Hepatic stellate cell (primary cell): ENCODE data around the gene POLR2B.
"Not testable (repeated sequence)": the region's sequence is repeated elsewhere in the genome, so short reads cannot be mapped to it uniquely, and the experiment has no call there.

ENCODE experiments used
- DNase-seq: peaks from one replicate; pipeline ENCODE4 v3.0.0; 2011; ENCODE audit warnings: low spot score

The POLR2B gene

GRCh38 chr4:57053508-57053907, 74.8 kb downstream of the POLR2B start:
- no peak for DNase-seq

- no peak for DNase-seq
Observed at GRCh38 chr4:57055886-57056285, 77.2 kb downstream of the POLR2B start.

GRCh38 chr4:57059890-57060716, 81.4 kb downstream of the POLR2B start:
- DNase-seq = no peak

GRCh38 chr4:57060717-57061067, 82.0 kb downstream of the POLR2B start:
- not testable (repeated sequence) for DNase-seq

- peak; percentile 47 for DNase-seq
Observed at GRCh38 chr4:57061395-57061794, 82.7 kb downstream of the POLR2B start.

- no peak for DNase-seq
Observed at GRCh38 chr4:57063518-57063917, 84.8 kb downstream of the POLR2B start.

- DNase-seq = no peak
Observed at GRCh38 chr4:57064120-57064519, 85.4 kb downstream of the POLR2B start.

- DNase-seq = peak; percentile 64
Observed at GRCh38 chr4:57064811-57065711, 86.4 kb downstream of the POLR2B start.

GRCh38 chr4:57065730-57066482, 87.2 kb downstream of the POLR2B start:
- no peak for DNase-seq

GRCh38 chr4:57068237-57068981, 89.7 kb downstream of the POLR2B start:
- no peak for DNase-seq

- DNase-seq = no peak
Observed at GRCh38 chr4:57070461-57070860, 91.8 kb downstream of the POLR2B start.

- DNase-seq = no peak
Observed at GRCh38 chr4:57071326-57071725, 92.6 kb downstream of the POLR2B start.

- no peak for DNase-seq
Observed at GRCh38 chr4:57073559-57073958, 94.9 kb downstream of the POLR2B start.

- no peak for DNase-seq
Observed at GRCh38 chr4:57074744-57075143, 96.0 kb downstream of the POLR2B start.

GRCh38 chr4:57075367-57075766, 96.7 kb downstream of the POLR2B start:
- DNase-seq = no peak

- DNase-seq = no peak
Observed at GRCh38 chr4:57076646-57077045, 98.0 kb downstream of the POLR2B start.

- no peak for DNase-seq
Observed at GRCh38 chr4:57077550-57078343, 99.1 kb downstream of the POLR2B start.

- DNase-seq = no peak
Observed at GRCh38 chr4:57078685-57079521, 100.2 kb downstream of the POLR2B start.
